Measurements from ENCODE around the gene SLCO2A1. TPM values are rescaled to one million over a fixed set of nuclear protein-coding genes. Genes with fewer than 3 reads are reported as not detected.
A peak's percentile ranks its signal among the peaks of the same experiment; 100 is the strongest.

Gene SLCO2A1
- total and polyA plus RNA-seq, 2 experiments from 2014 or later, result 0.22 to 4.8 TPM

GRCh38 chr3:134014270-134014669 lies 15.5 kb downstream of the SLCO2A1 start:
- Histone ChIP-seq H3K4me3 (no peak overlapping the region), H3K9me3 (ENCODE audit: low read depth) (no peaks in the 10 kb centered on the region), H3K9ac (no peak overlapping the region), H3K4me2 (ENCODE audit: unreplicated experiment) (no peak overlapping the region), H3K79me2 (ENCODE audit: insufficient read depth) (no peaks in the 10 kb centered on the region), H2AFZ (no peak overlapping the region), H3K4me1 (ENCODE audit: insufficient read depth) (peaks cover 11% of the 10 kb centered on the region), H3K36me3 (ENCODE audit: low read depth) (no peaks in the 10 kb centered on the region), H3K27ac (no peak overlapping the region), H3F3A (ENCODE audit: insufficient read depth) (peaks cover 8% of the 10 kb centered on the region), H3K27me3 (replicated peaks; ENCODE audit: insufficient read depth) (no peaks in the 10 kb centered on the region), H4K20me1 (ENCODE audit: insufficient read depth) (no peaks in the 10 kb centered on the region), H3K9me2 (ENCODE audit: insufficient read depth) (no peaks in the 10 kb centered on the region)
- WGBS, 2 experiments (ENCODE audit: low coverage in 1 of 2, low lambda C conversion rate in 2 of 2, missing lambda C conversion rate in 2 of 2), result 97 to 100% methylated on average over 2 of the region's 2 CpGs
- no peak for DNase-seq
- TF ChIP-seq EZH2 (IDR thresholded peaks at IDR 0.05; ENCODE audit: insufficient read depth, poor library complexity, severe bottlenecking) (no peak), EZH2phosphoT487 (IDR thresholded peaks at IDR 0.05; ENCODE audit: insufficient read depth, low read depth) (no peak)
- in situ Hi-C loops (cut with MboI), result no loop called here

GRCh38 chr3:134013280-134013679 lies 16.4 kb downstream of the SLCO2A1 start:
- H3K36me3 ChIP-seq (ENCODE audit: low read depth), result no peaks in the 10 kb centered on the region
- no peaks in the 10 kb centered on the region for H3K9me2 ChIP-seq (ENCODE audit: insufficient read depth)
- H3K4me2 ChIP-seq (ENCODE audit: unreplicated experiment), result no peak overlapping the region
- TF ChIP-seq EZH2phosphoT487 (IDR thresholded peaks at IDR 0.05; ENCODE audit: insufficient read depth, low read depth) (no peak), EZH2 (IDR thresholded peaks at IDR 0.05; ENCODE audit: insufficient read depth, poor library complexity, severe bottlenecking) (no peak)
- H3K79me2 ChIP-seq (ENCODE audit: insufficient read depth), result no peaks in the 10 kb centered on the region
- no peak overlapping the region for H2AFZ ChIP-seq
- WGBS, 2 experiments (ENCODE audit: low coverage in 1 of 2, low lambda C conversion rate in 2 of 2, missing lambda C conversion rate in 2 of 2), result 79 to 88% methylated on average over 3 of the region's 3 CpGs
- H3K9me3 ChIP-seq (ENCODE audit: low read depth), result no peaks in the 10 kb centered on the region
- H4K20me1 ChIP-seq (ENCODE audit: insufficient read depth), result no peaks in the 10 kb centered on the region
- H3K4me1 ChIP-seq (ENCODE audit: insufficient read depth), result peaks cover 21% of the 10 kb centered on the region
- peaks cover 18% of the 10 kb centered on the region for H3F3A ChIP-seq (ENCODE audit: insufficient read depth)
- H3K4me3 ChIP-seq, result no peak overlapping the region
- no peak overlapping the region for H3K27ac ChIP-seq
- no peak overlapping the region for H3K9ac ChIP-seq
- no peak for DNase-seq
- H3K27me3 ChIP-seq (replicated peaks; ENCODE audit: insufficient read depth), result no peaks in the 10 kb centered on the region
- in situ Hi-C loops (cut with MboI), result no loop called here

DNA sequence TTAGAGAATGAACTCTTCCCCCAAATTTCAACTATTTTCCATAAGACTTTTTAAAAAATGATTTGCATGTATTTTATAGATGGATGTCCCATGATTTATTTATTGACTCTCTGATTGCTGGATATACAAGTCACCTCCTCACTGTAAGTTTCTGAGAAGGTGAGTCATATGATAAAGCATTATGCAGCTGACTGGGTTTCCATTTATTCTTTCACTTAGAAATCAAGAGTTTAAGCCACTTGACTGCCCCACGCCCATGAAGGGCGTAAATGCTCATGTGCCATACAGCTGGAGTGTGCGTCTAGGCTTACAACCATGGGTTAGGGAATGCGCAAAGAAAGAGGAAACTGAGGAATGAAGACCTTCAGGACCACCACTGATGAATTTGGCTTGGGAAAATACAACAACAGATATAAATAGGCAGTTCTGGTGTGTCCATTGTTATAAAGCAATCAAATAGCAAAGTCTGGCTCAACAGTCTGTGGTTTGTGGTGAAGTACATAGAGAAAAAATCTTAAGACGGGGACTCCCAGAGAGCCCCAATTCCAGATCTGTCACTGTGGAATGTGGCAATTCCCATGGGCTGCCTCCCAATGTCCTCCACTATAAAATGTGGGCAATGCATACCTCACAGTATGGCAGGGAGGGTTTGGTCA lies 20.3 kb downstream of the SLCO2A1 start:
- H3K4me2 ChIP-seq (ENCODE audit: unreplicated experiment), result peak overlapping the region; percentile 44

GRCh38 chr3:134008630-134009156 lies 21.0 kb downstream of the SLCO2A1 start:
- H3K27ac ChIP-seq, result peak overlapping the region; percentile 58
- no peaks in the 10 kb centered on the region for H3K9me2 ChIP-seq (ENCODE audit: insufficient read depth)
- H3K4me3 ChIP-seq, result 0 out of 2 replicates have a peak overlapping the region, but pooled peaks have one; percentile 0
- H3K9me3 ChIP-seq (ENCODE audit: low read depth), result no peaks in the 10 kb centered on the region
- H3K4me2 ChIP-seq (ENCODE audit: unreplicated experiment), result peak overlapping the region; percentile 44
- H3F3A ChIP-seq (ENCODE audit: insufficient read depth), result peaks cover 26% of the 10 kb centered on the region
- peaks cover 24% of the 10 kb centered on the region for H3K4me1 ChIP-seq (ENCODE audit: insufficient read depth)
- H2AFZ ChIP-seq, result no peak overlapping the region
- WGBS, 2 experiments (ENCODE audit: low coverage in 1 of 2, low lambda C conversion rate in 2 of 2, missing lambda C conversion rate in 2 of 2), result 0 to 2% methylated on average over 2 of the region's 2 CpGs
- H4K20me1 ChIP-seq (ENCODE audit: insufficient read depth), result no peaks in the 10 kb centered on the region
- H3K36me3 ChIP-seq (ENCODE audit: low read depth), result no peaks in the 10 kb centered on the region
- no peak overlapping the region for H3K9ac ChIP-seq
- no peaks in the 10 kb centered on the region for H3K79me2 ChIP-seq (ENCODE audit: insufficient read depth)
- TF ChIP-seq EZH2 (IDR thresholded peaks at IDR 0.05; ENCODE audit: insufficient read depth, poor library complexity, severe bottlenecking) (no peak), EZH2phosphoT487 (IDR thresholded peaks at IDR 0.05; ENCODE audit: insufficient read depth, low read depth) (0 out of 2 replicates have a peak, but pooled peaks have one; percentile 31)
- in situ Hi-C loops (cut with MboI), result no loop called here
- DNase-seq, result peak; percentile 82
- H3K27me3 ChIP-seq (replicated peaks; ENCODE audit: insufficient read depth), result no peaks in the 10 kb centered on the region

More for the DNA sequence above, 20.3 kb downstream of the SLCO2A1 start:
- no peaks in the 10 kb centered on the region for H3K36me3 ChIP-seq (ENCODE audit: low read depth)
- H3K27ac ChIP-seq, result peak overlapping the region; percentile 58
- H3K27me3 ChIP-seq (replicated peaks; ENCODE audit: insufficient read depth), result no peaks in the 10 kb centered on the region
- H3F3A ChIP-seq (ENCODE audit: insufficient read depth), result peaks cover 26% of the 10 kb centered on the region
- H2AFZ ChIP-seq, result no peak overlapping the region
- in situ Hi-C loops (cut with MboI), result no loop called here
- H3K9me3 ChIP-seq (ENCODE audit: low read depth), result no peaks in the 10 kb centered on the region
- H3K4me3 ChIP-seq, result 0 out of 2 replicates have a peak overlapping the region, but pooled peaks have one; percentile 0
- TF ChIP-seq EZH2 (IDR thresholded peaks at IDR 0.05; ENCODE audit: insufficient read depth, poor library complexity, severe bottlenecking) (no peak), EZH2phosphoT487 (IDR thresholded peaks at IDR 0.05; ENCODE audit: insufficient read depth, low read depth) (no peak)
- DNase-seq, result peak; percentile 66
- H3K4me1 ChIP-seq (ENCODE audit: insufficient read depth), result peaks cover 24% of the 10 kb centered on the region
- 63 to 64% methylated on average over 5 of the region's 5 CpGs for WGBS, 2 experiments (ENCODE audit: low coverage in 1 of 2, low lambda C conversion rate in 2 of 2, missing lambda C conversion rate in 2 of 2)
- H4K20me1 ChIP-seq (ENCODE audit: insufficient read depth), result no peaks in the 10 kb centered on the region
- no peaks in the 10 kb centered on the region for H3K79me2 ChIP-seq (ENCODE audit: insufficient read depth)
- no peak overlapping the region for H3K9ac ChIP-seq
- no peaks in the 10 kb centered on the region for H3K9me2 ChIP-seq (ENCODE audit: insufficient read depth)

All from GM23248 (cell line).